DND-41 (cell line): ENCODE measurements around the gene SCLY.

Experiments
- CTCF ChIP-seq: IDR thresholded peaks from 2 replicates; pipeline ENCODE4 v1.5.1; 2012; ENCODE audit warnings: borderline replicate concordance, low read length, moderate library complexity, mild to moderate bottlenecking; ENCODE audit not compliant: poor library complexity, severe bottlenecking; ENCODE audit errors: extremely low read depth
- EZH2 ChIP-seq: IDR thresholded peaks from 3 replicates; pipeline ENCODE4 v1.6.1; 2012; ENCODE audit warnings: borderline replicate concordance, low read depth, mild to moderate bottlenecking, moderate library complexity, low read length, inconsistent platforms; ENCODE audit not compliant: severe bottlenecking

GRCh38 chr2:238045575-238045974 lies 15.2 kb upstream of the SCLY start:
- no peak for TF ChIP-seq EZH2
- TF ChIP-seq CTCF, result no peak
